DND-41 (cell line): Measurements from ENCODE around the gene DIAPH3.

Source experiments
- CTCF ChIP-seq: IDR thresholded peaks from 2 replicates; pipeline ENCODE4 v1.5.1; 2012; ENCODE audit warnings: borderline replicate concordance, low read length, moderate library complexity, mild to moderate bottlenecking; ENCODE audit not compliant: poor library complexity, severe bottlenecking; ENCODE audit errors: extremely low read depth
- EZH2 ChIP-seq: IDR thresholded peaks from 3 replicates; pipeline ENCODE4 v1.6.1; 2012; ENCODE audit warnings: borderline replicate concordance, low read depth, mild to moderate bottlenecking, moderate library complexity, low read length, inconsistent platforms; ENCODE audit not compliant: severe bottlenecking

- TF ChIP-seq CTCF: no peak
- no peak for TF ChIP-seq EZH2
These were observed 184.9 kb downstream of the DIAPH3 start for GRCh38 chr13:59978862-59979261.
